Activated T-cell treated with anti-CD3 and anti-CD28 coated beads, Interleukin-2, amount 50 U/mL, for 72 hours (primary cell): ENCODE results near the gene CAMTA1. TPM values are rescaled to one million over a fixed set of nuclear protein-coding genes. Genes with fewer than 3 reads are reported as not detected.

ENCODE experiments used
- ATAC-seq, 2 donors: fragments of 150-1000 bp; cut with Tn5 transposase; replicated peaks in 1 of 2; 2 replicates each; pipeline ENCODE4 v1.10.0; 2021; ENCODE audit warnings: moderate library complexity in 2 of 2, mild to moderate bottlenecking in 1 of 2
- DNase-seq, 2 donors: peaks; one replicate each; pipeline ENCODE4 v3.0.0; 2021 to 2022; ENCODE audit warnings: mixed read lengths in 1 of 2
- H3K27ac Mint-ChIP-seq: one replicate; pipeline ENCODE4 v1.8.0; 2022; ENCODE audit warnings: mild to moderate bottlenecking, moderate library complexity, mixed read lengths
- H3K27me3 Mint-ChIP-seq: one replicate; pipeline ENCODE4 v1.8.0; 2022; ENCODE audit warnings: low read depth, mixed read lengths
- H3K36me3 Mint-ChIP-seq, 2 donors: one replicate each; pipeline ENCODE4 v1.8.0; 2022; ENCODE audit warnings: mixed read lengths in 2 of 2, mild to moderate bottlenecking in 1 of 2; ENCODE audit not compliant: insufficient read depth in 2 of 2
- H3K4me1 Mint-ChIP-seq: one replicate; pipeline ENCODE4 v1.8.0; 2022; ENCODE audit warnings: low read depth, mixed read lengths
- H3K4me3 Mint-ChIP-seq, 2 donors: one replicate each; pipeline ENCODE4 v1.8.0; 2022; ENCODE audit warnings: mild to moderate bottlenecking in 2 of 2, mixed read lengths in 2 of 2, moderate library complexity in 2 of 2
- H3K9me3 Mint-ChIP-seq, 2 donors: one replicate each; pipeline ENCODE4 v1.8.0; 2022; ENCODE audit warnings: mixed read lengths in 2 of 2
- total RNA-seq, 2 donors: library from RNA; stranded (reverse); gene quantifications; one replicate each; pipeline ENCODE4 v1.2.3, GENCODE V29; 2022

The CAMTA1 gene
- total RNA-seq, 2 donors from 2014 or later: 47.8 to 63.3 TPM

- peaks cover 2% of the 10 kb centered on the region in 2 donors for H3K9me3 Mint-ChIP-seq
- DNase-seq (no peak), ATAC-seq (no peak)
- H3K27ac Mint-ChIP-seq: no peak overlapping the region
- H3K27me3 Mint-ChIP-seq: no peaks in the 10 kb centered on the region
- H3K4me3 Mint-ChIP-seq: no peak overlapping the region
- no peaks in the 10 kb centered on the region for H3K4me1 Mint-ChIP-seq
- no peaks in the 10 kb centered on the region for H3K36me3 Mint-ChIP-seq
These were observed 872.2 kb downstream of the CAMTA1 start for GRCh38 chr1:7657287-7658016.

DNA sequence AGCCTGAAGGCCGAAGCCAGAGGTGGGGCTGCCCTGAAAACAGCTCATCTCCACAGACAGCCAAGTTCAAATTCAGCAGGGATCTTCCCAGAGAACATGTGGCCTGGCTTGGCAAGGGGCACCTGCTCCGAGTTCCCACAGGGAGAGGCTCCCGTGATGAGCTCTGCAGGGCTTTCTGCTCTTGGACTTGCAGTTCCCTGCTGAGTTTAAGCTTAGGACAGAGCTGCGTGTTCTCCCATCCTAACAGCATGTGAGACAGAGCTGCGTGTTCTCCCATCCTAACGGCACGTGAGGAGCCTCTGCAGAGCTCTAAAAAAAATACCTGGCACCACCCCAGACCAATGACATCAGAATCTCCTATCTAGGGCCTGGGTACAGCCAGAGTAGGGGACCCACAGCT lies 872.8 kb downstream of the CAMTA1 start:
- Mint-ChIP-seq H3K4me3 (no peak overlapping the region), H3K27me3 (no peaks in the 10 kb centered on the region), H3K27ac (no peak overlapping the region), H3K9me3 (peaks cover 2% of the 10 kb centered on the region in 2 donors), H3K4me1 (no peaks in the 10 kb centered on the region), H3K36me3 (no peaks in the 10 kb centered on the region)
- ATAC-seq: no peak
- no peak for DNase-seq

DNA sequence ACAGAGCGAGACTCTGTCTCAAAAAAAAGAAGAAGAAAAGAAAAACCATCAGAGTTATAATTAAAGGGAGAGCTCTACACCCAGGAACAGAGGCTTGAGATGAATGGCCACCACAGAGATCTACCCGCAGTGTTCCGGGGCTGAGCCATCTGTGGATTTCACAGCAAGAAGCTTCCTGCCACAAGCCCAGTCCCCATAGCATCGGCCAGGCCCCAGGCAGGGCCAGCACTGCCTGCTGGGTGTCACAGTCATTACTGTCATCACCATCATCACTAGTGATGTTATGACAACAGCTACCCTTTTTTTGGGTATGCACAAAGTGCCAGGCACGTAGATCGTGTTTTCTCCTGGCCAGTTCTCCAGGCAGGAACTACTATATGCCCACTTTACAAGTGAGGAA lies 874.3 kb downstream of the CAMTA1 start:
- H3K4me3 Mint-ChIP-seq: no peak overlapping the region
- ATAC-seq (peak in 1 of 2 donors; percentile 66), DNase-seq (no peak)
- H3K9me3 Mint-ChIP-seq: peaks cover 2% of the 10 kb centered on the region in 2 donors
- H3K4me1 Mint-ChIP-seq: no peaks in the 10 kb centered on the region
- no peaks in the 10 kb centered on the region for H3K36me3 Mint-ChIP-seq
- no peak overlapping the region for H3K27ac Mint-ChIP-seq
- no peaks in the 10 kb centered on the region for H3K27me3 Mint-ChIP-seq

DNA sequence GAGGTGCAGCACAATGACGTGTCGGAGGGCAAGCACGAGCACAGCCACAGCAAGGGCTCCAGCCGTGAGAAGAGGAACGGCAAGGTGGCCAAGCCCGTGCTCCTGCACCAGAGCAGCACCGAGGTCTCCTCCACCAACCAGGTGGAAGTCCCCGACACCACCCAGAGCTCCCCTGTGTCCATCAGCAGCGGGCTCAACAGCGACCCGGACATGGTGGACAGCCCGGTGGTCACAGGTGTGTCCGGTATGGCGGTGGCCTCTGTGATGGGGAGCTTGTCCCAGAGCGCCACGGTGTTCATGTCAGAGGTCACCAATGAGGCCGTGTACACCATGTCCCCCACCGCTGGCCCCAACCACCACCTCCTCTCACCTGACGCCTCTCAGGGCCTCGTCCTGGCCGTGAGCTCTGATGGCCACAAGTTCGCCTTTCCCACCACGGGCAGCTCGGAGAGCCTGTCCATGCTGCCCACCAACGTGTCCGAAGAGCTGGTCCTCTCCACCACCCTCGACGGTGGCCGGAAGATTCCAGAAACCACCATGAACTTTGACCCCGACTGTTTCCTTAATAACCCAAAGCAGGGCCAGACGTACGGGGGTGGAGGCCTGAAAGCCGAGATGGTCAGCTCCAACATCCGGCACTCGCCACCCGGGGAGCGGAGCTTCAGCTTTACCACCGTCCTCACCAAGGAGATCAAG lies 878.3 kb downstream of the CAMTA1 start:
- Mint-ChIP-seq H3K36me3 (no peaks in the 10 kb centered on the region), H3K9me3 (no peaks in the 10 kb centered on the region), H3K4me1 (no peaks in the 10 kb centered on the region), H3K27me3 (no peaks in the 10 kb centered on the region), H3K27ac (no peak overlapping the region), H3K4me3 (no peak overlapping the region)
- ATAC-seq: no peak
- DNase-seq: no peak

DNA sequence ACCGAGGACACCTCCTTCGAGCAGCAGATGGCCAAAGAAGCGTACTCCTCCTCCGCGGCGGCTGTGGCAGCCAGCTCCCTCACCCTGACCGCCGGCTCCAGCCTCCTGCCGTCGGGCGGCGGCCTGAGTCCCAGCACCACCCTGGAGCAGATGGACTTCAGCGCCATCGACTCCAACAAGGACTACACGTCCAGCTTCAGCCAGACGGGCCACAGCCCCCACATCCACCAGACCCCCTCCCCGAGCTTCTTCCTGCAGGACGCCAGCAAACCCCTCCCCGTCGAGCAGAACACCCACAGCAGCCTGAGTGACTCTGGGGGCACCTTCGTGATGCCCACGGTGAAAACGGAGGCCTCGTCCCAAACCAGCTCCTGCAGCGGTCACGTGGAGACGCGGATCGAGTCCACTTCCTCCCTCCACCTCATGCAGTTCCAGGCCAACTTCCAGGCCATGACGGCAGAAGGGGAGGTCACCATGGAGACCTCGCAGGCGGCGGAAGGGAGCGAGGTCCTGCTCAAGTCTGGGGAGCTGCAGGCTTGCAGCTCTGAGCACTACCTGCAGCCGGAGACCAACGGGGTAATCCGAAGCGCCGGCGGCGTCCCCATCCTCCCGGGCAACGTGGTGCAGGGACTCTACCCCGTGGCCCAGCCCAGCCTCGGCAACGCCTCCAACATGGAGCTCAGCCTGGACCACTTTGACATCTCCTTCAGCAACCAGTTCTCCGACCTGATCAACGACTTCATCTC lies 879.1 kb downstream of the CAMTA1 start:
- Mint-ChIP-seq H3K36me3 (no peaks in the 10 kb centered on the region), H3K4me1 (no peaks in the 10 kb centered on the region), H3K9me3 (no peaks in the 10 kb centered on the region), H3K27me3 (no peaks in the 10 kb centered on the region), H3K4me3 (no peak overlapping the region), H3K27ac (no peak overlapping the region)
- no peak for ATAC-seq
- no peak for DNase-seq

DNA sequence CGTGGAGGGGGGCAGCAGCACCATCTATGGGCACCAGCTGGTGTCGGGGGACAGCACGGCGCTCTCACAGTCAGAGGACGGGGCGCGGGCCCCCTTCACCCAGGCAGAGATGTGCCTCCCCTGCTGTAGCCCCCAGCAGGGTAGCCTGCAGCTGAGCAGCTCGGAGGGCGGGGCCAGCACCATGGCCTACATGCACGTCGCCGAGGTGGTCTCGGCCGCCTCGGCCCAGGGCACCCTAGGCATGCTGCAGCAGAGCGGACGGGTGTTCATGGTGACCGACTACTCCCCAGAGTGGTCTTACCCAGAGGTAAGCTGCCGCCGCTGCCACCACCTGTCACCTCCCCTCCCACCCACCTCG lies 879.6 kb downstream of the CAMTA1 start:
- H3K36me3 Mint-ChIP-seq: no peaks in the 10 kb centered on the region

DNA sequence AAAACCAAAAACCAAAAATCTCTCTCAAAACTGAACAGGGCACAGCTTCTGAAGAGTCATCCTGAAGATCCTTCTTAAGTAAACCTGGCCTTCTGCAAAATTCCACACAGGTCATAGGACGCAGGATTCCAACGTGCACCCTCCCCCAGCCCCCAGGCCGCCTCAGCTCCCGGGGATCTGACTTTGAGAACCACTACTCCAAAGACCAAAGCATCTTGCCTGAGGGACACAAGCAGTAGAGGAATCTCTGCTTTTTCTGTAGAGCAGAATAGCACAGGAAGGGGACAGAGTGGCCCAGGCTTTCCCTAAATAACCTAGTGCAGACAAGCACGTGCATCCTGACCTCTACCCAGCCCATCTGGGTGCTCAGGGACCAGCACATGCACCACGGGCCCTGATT lies 881.0 kb downstream of the CAMTA1 start:
- Mint-ChIP-seq H3K27me3 (no peaks in the 10 kb centered on the region), H3K27ac (no peak overlapping the region), H3K36me3 (no peaks in the 10 kb centered on the region), H3K9me3 (no peaks in the 10 kb centered on the region), H3K4me3 (no peak overlapping the region), H3K4me1 (no peaks in the 10 kb centered on the region)
- ATAC-seq (no peak), DNase-seq (no peak)

More for the DNA sequence above, 879.6 kb downstream of the CAMTA1 start:
- no peak overlapping the region for H3K4me3 Mint-ChIP-seq
- DNase-seq: no peak
- H3K4me1 Mint-ChIP-seq: no peaks in the 10 kb centered on the region
- no peak overlapping the region for H3K27ac Mint-ChIP-seq
- no peaks in the 10 kb centered on the region for H3K27me3 Mint-ChIP-seq
- no peak for ATAC-seq
- no peaks in the 10 kb centered on the region for H3K9me3 Mint-ChIP-seq

GRCh38 chr1:7667159-7667558 lies 881.9 kb downstream of the CAMTA1 start:
- Mint-ChIP-seq H3K27me3 (no peaks in the 10 kb centered on the region), H3K4me3 (no peak overlapping the region), H3K27ac (no peak overlapping the region), H3K36me3 (no peaks in the 10 kb centered on the region), H3K4me1 (no peaks in the 10 kb centered on the region), H3K9me3 (no peaks in the 10 kb centered on the region)
- DNase-seq (no peak), ATAC-seq (peak in 1 of 2 donors; percentile 22)

DNA sequence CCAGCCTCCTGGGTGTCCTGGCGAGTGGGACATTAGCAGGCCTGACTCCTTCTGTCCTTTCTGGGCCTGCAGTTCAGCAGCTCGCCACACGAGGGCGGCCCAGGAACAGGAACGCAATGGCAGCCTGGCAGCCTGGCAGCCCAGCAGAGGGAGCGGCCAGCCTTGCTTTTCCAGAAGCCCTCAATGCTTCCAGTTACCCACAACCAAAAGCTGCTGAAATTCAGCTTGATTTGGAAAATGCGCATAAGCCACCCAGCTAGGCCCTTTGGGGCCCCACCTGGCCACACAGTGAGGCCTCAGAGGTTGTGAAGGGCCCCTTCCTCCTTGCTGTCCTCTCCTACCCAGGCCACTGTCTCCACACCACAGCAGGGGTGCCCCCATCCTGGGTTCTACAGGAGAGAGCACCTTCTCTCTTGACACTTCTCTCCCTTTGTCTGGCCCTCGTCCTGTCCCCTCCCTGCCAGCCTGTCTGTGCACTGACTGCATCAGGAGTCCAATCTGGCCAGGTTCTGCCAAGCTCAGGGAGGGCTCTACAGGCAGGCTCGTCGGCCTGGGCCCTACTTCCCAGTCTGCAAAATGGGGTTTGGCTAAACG lies 882.5 kb downstream of the CAMTA1 start:
- Mint-ChIP-seq H3K4me3 (no peak overlapping the region), H3K27me3 (no peaks in the 10 kb centered on the region), H3K9me3 (no peaks in the 10 kb centered on the region), H3K36me3 (no peaks in the 10 kb centered on the region), H3K4me1 (no peaks in the 10 kb centered on the region), H3K27ac (no peak overlapping the region)
- ATAC-seq: peak; percentile 76 to 81
- DNase-seq: peak; percentile 83 to 90

- no peak overlapping the region for H3K27ac Mint-ChIP-seq
- H3K9me3 Mint-ChIP-seq: no peaks in the 10 kb centered on the region
- no peaks in the 10 kb centered on the region for H3K27me3 Mint-ChIP-seq
- H3K4me3 Mint-ChIP-seq: peak overlapping the region; percentile 43 to 47
- DNase-seq (peak; percentile 58 to 68), ATAC-seq (peak; percentile 67 to 68)
- H3K4me1 Mint-ChIP-seq: no peaks in the 10 kb centered on the region
- no peaks in the 10 kb centered on the region for H3K36me3 Mint-ChIP-seq
These were observed 884.5 kb downstream of the CAMTA1 start for GRCh38 chr1:7669559-7670311.

GRCh38 chr1:7670334-7671145 lies 885.3 kb downstream of the CAMTA1 start:
- no peaks in the 10 kb centered on the region for H3K27me3 Mint-ChIP-seq
- H3K36me3 Mint-ChIP-seq: no peaks in the 10 kb centered on the region
- H3K4me3 Mint-ChIP-seq: no peak overlapping the region
- H3K4me1 Mint-ChIP-seq: no peaks in the 10 kb centered on the region
- H3K27ac Mint-ChIP-seq: no peak overlapping the region
- no peak for ATAC-seq
- H3K9me3 Mint-ChIP-seq: no peaks in the 10 kb centered on the region
- no peak for DNase-seq

GRCh38 chr1:7671146-7671465 lies 885.9 kb downstream of the CAMTA1 start:
- ATAC-seq: no peak
- no peaks in the 10 kb centered on the region for H3K36me3 Mint-ChIP-seq
- H3K4me3 Mint-ChIP-seq: no peak overlapping the region

More at GRCh38 chr1:7671146-7671465, 885.9 kb downstream of the CAMTA1 start:
- no peaks in the 10 kb centered on the region for H3K4me1 Mint-ChIP-seq
- no peak for DNase-seq
- H3K9me3 Mint-ChIP-seq: no peaks in the 10 kb centered on the region
- H3K27me3 Mint-ChIP-seq: no peaks in the 10 kb centered on the region
- H3K27ac Mint-ChIP-seq: no peak overlapping the region
